Stomach smooth muscle (tissue), 2 donors: Measurements from ENCODE around the gene AOC1.

Source experiments
- H3K27ac ChIP-seq: one replicate; pipeline ENCODE4 v1.7.0; 2013; ENCODE audit warnings: mild to moderate bottlenecking, low read length, inconsistent platforms
- H3K27me3 ChIP-seq, 2 donors: one replicate each; pipeline ENCODE4 v1.7.0; 2013; ENCODE audit warnings: low read length in 2 of 2; ENCODE audit not compliant: insufficient read depth in 2 of 2, control insufficient read depth in 1 of 2
- H3K36me3 ChIP-seq, 2 donors: one replicate each; pipeline ENCODE4 v1.7.0; 2013; ENCODE audit warnings: low read length in 2 of 2; ENCODE audit not compliant: control insufficient read depth in 2 of 2, insufficient read depth in 2 of 2
- H3K4me1 ChIP-seq: one replicate; pipeline ENCODE4 v1.7.0; 2013; ENCODE audit warnings: low read length; ENCODE audit not compliant: control insufficient read depth, insufficient read depth
- H3K4me3 ChIP-seq, 2 donors: one replicate each; pipeline ENCODE4 v1.7.0; 2013; ENCODE audit warnings: low read length in 2 of 2
- H3K9ac ChIP-seq, 2 donors: one replicate each; pipeline ENCODE4 v1.7.0; 2013; ENCODE audit warnings: low read length in 2 of 2, mild to moderate bottlenecking in 1 of 2
- H3K9me3 ChIP-seq, 2 donors: one replicate each; pipeline ENCODE4 v1.7.0; 2013; ENCODE audit warnings: low read length in 2 of 2; ENCODE audit not compliant: control insufficient read depth in 2 of 2
- donor health status: healthy.
- donor health status: Pancreatic carcinoma.

Gene AOC1

GRCh38 chr7:150835019-150835418 is 17.3 kb upstream of the AOC1 start:
- H3K27ac ChIP-seq, result no peak overlapping the region
- no peaks in the 10 kb centered on the region for H3K9me3 ChIP-seq
- peaks cover 0 to 5% of the 10 kb centered on the region in 2 donors for H3K27me3 ChIP-seq
- H3K4me3 ChIP-seq, result no peak overlapping the region
- no peak overlapping the region for H3K9ac ChIP-seq
- no peaks in the 10 kb centered on the region for H3K36me3 ChIP-seq
- no peaks in the 10 kb centered on the region for H3K4me1 ChIP-seq

GRCh38 chr7:150835702-150836280 is 16.5 kb upstream of the AOC1 start:
- Histone ChIP-seq H3K9ac (no peak overlapping the region), H3K27ac (no peak overlapping the region), H3K27me3 (peaks cover 0 to 5% of the 10 kb centered on the region in 2 donors), H3K9me3 (no peaks in the 10 kb centered on the region), H3K4me1 (no peaks in the 10 kb centered on the region), H3K36me3 (no peaks in the 10 kb centered on the region), H3K4me3 (no peak overlapping the region)

GRCh38 chr7:150838965-150839650 is 13.2 kb upstream of the AOC1 start:
- Histone ChIP-seq H3K27ac (no peak overlapping the region), H3K9me3 (no peaks in the 10 kb centered on the region), H3K36me3 (no peaks in the 10 kb centered on the region)

GRCh38 chr7:150842018-150842417 is 10.3 kb upstream of the AOC1 start:
- H3K36me3 ChIP-seq, result no peaks in the 10 kb centered on the region
- no peaks in the 10 kb centered on the region for H3K27me3 ChIP-seq
- H3K9ac ChIP-seq, result no peak overlapping the region
- H3K4me1 ChIP-seq, result no peaks in the 10 kb centered on the region
- H3K9me3 ChIP-seq, result no peaks in the 10 kb centered on the region
- no peak overlapping the region for H3K27ac ChIP-seq
- no peak overlapping the region for H3K4me3 ChIP-seq

More at GRCh38 chr7:150838965-150839650, 13.2 kb upstream of the AOC1 start:
- Histone ChIP-seq H3K27me3 (peaks cover 0 to 2% of the 10 kb centered on the region in 2 donors), H3K4me3 (no peak overlapping the region), H3K9ac (no peak overlapping the region), H3K4me1 (no peaks in the 10 kb centered on the region)

GRCh38 chr7:150842716-150843115 is 9.6 kb upstream of the AOC1 start:
- no peaks in the 10 kb centered on the region for H3K4me1 ChIP-seq
- H3K9me3 ChIP-seq, result no peaks in the 10 kb centered on the region
- H3K27ac ChIP-seq, result no peak overlapping the region
- no peak overlapping the region for H3K9ac ChIP-seq
- H3K36me3 ChIP-seq, result no peaks in the 10 kb centered on the region
- no peak overlapping the region for H3K4me3 ChIP-seq
- H3K27me3 ChIP-seq, result no peaks in the 10 kb centered on the region

- Histone ChIP-seq H3K36me3 (no peaks in the 10 kb centered on the region), H3K9me3 (no peaks in the 10 kb centered on the region), H3K9ac (no peak overlapping the region), H3K27me3 (no peaks in the 10 kb centered on the region), H3K27ac (no peak overlapping the region), H3K4me3 (no peak overlapping the region), H3K4me1 (no peaks in the 10 kb centered on the region)
Observed at GRCh38 chr7:150845421-150845861, 6.9 kb upstream of the AOC1 start.

- Histone ChIP-seq H3K9me3 (no peaks in the 10 kb centered on the region), H3K4me3 (no peak overlapping the region), H3K36me3 (no peaks in the 10 kb centered on the region), H3K27me3 (no peaks in the 10 kb centered on the region), H3K27ac (no peak overlapping the region), H3K4me1 (no peaks in the 10 kb centered on the region), H3K9ac (no peak overlapping the region)
Observed at GRCh38 chr7:150846291-150847115, 5.8 kb upstream of the AOC1 start.

- no peaks in the 10 kb centered on the region for H3K36me3 ChIP-seq
- H3K4me3 ChIP-seq, result no peak overlapping the region
- no peak overlapping the region for H3K27ac ChIP-seq
- H3K4me1 ChIP-seq, result no peaks in the 10 kb centered on the region
- H3K27me3 ChIP-seq, result peaks cover 0 to 4% of the 10 kb centered on the region in 2 donors
- H3K9ac ChIP-seq, result no peak overlapping the region
- no peaks in the 10 kb centered on the region for H3K9me3 ChIP-seq
Observed at GRCh38 chr7:150847536-150847935, 4.8 kb upstream of the AOC1 start.

GRCh38 chr7:150848111-150848510 is 4.2 kb upstream of the AOC1 start:
- H3K27me3 ChIP-seq, result peaks cover 0 to 4% of the 10 kb centered on the region in 2 donors
- H3K9me3 ChIP-seq, result no peaks in the 10 kb centered on the region
- no peak overlapping the region for H3K9ac ChIP-seq
- H3K27ac ChIP-seq, result no peak overlapping the region
- H3K4me1 ChIP-seq, result no peaks in the 10 kb centered on the region
- H3K36me3 ChIP-seq, result no peaks in the 10 kb centered on the region
- no peak overlapping the region for H3K4me3 ChIP-seq

GRCh38 chr7:150848561-150849115 is 3.7 kb upstream of the AOC1 start:
- Histone ChIP-seq H3K27me3 (peaks cover 0 to 4% of the 10 kb centered on the region in 2 donors), H3K36me3 (no peaks in the 10 kb centered on the region), H3K9ac (no peak overlapping the region), H3K9me3 (no peaks in the 10 kb centered on the region), H3K4me1 (no peaks in the 10 kb centered on the region), H3K4me3 (no peak overlapping the region), H3K27ac (no peak overlapping the region)
